ENCODE measurements around the gene SS18L1. TPM values are rescaled to one million over a fixed set of nuclear protein-coding genes. Genes with fewer than 3 reads are reported as not detected.

SS18L1 gene
- total RNA-seq, 1 experiment from 2014 or later = 34.7 TPM

DNA sequence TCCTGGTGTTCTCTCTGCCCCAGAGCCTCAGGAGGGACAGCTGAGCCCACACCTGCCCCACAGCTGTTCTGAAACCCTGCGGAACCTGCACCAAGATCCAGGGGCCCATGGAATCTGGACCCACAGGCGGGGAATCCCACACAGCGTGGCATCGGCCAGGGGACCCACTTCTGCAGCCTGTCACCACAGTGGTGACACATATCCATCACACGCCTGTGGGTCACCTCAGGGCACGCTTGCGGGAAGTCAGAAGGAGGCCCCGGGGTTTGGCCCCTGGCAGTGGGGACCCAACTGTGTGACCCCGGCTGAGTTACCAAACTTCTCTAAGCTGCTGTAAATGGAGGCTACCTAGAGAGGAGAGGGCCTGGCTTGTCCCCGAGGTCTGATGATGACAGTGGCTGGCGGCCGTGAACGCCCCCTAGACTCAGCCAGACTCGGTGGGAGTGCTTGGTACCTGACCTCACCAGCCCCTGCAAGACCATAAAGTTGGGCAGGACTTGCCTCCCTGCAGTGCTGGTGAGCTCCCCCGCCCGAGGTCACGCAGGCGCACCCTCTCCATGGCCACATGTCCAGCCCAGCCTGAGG, 78.8 kb downstream of the SS18L1 start:
- no peak for TF ChIP-seq CTCF (conservative IDR thresholded peaks at IDR 0.05; ENCODE audit: low read depth, low read length)
- no peak for TF ChIP-seq EZH2 (IDR thresholded peaks at IDR 0.05; ENCODE audit: borderline replicate concordance, low read depth, low read length, poor library complexity, severe bottlenecking)
- DNase-seq (ENCODE audit: low spot score) = no peak
- no TSS peak for BruUV-seq (replicated peaks)
- Histone ChIP-seq H3K9me3 (ENCODE audit: low read depth, low read length, poor library complexity, severe bottlenecking) (no peaks in the 10 kb centered on the region), H3K4me3 (ENCODE audit: low read depth, low read length, poor library complexity, severe bottlenecking) (no peak overlapping the region), H3K27me3 (replicated peaks; ENCODE audit: insufficient read depth, low read depth, low read length, poor library complexity) (peaks cover 93% of the 10 kb centered on the region), H3K27ac (ENCODE audit: low read depth, low read length, poor library complexity, severe bottlenecking) (no peak overlapping the region), H3K4me1 (ENCODE audit: insufficient read depth, low read length, poor library complexity, severe bottlenecking) (peaks cover 5% of the 10 kb centered on the region), H3K36me3 (ENCODE audit: insufficient read depth, low read length, poor library complexity, severe bottlenecking) (no peaks in the 10 kb centered on the region)
- ChIA-PET CTCF (interaction anchor here (0.6 kb wide), 1 partner anchor 100 kb away, joined by 4 read pairs; the partner anchor contains the start of gene LSM14B), POLR2A (ENCODE audit: low non-redundant PET) (no interaction called here)
- intact Hi-C loops (cut with micrococcal nuclease; ENCODE audit: unreplicated experiment) = no loop called here

DNA sequence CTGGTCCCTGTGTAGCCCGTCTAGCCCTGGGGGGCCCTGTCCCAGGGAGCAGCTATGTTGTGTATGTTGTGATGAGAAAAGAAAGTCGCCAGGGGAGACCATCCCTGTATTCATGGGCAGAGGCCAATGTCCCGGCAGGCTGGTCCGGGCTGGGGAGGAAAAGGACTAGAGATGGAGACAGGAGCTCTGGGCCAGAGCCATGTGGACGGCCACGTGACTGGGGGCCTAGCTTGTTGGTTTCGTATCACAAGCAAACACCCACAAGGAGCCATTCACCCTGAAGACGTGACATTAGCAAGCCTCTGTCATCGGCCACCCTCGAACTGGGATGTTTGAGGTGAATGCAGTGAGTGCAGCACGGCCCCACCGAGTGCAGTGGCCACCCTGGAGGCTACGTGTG, 79.4 kb downstream of the SS18L1 start:
- no TSS peak for BruUV-seq (replicated peaks)
- H3K4me3 ChIP-seq (ENCODE audit: low read depth, low read length, poor library complexity, severe bottlenecking) = no peak overlapping the region
- peaks cover 5% of the 10 kb centered on the region for H3K4me1 ChIP-seq (ENCODE audit: insufficient read depth, low read length, poor library complexity, severe bottlenecking)
- H3K9me3 ChIP-seq (ENCODE audit: low read depth, low read length, poor library complexity, severe bottlenecking) = no peaks in the 10 kb centered on the region
- ChIA-PET CTCF (interaction anchor here (0.6 kb wide), 1 partner anchor 101 kb away, joined by 4 read pairs; the partner anchor contains the start of gene LSM14B), POLR2A (ENCODE audit: low non-redundant PET) (no interaction called here)
- peaks cover 88% of the 10 kb centered on the region for H3K27me3 ChIP-seq (replicated peaks; ENCODE audit: insufficient read depth, low read depth, low read length, poor library complexity)
- intact Hi-C loops (cut with micrococcal nuclease; ENCODE audit: unreplicated experiment) = no loop called here
- no peak overlapping the region for H3K27ac ChIP-seq (ENCODE audit: low read depth, low read length, poor library complexity, severe bottlenecking)
- TF ChIP-seq CTCF (conservative IDR thresholded peaks at IDR 0.05; ENCODE audit: low read depth, low read length) (no peak), EZH2 (IDR thresholded peaks at IDR 0.05; ENCODE audit: borderline replicate concordance, low read depth, low read length, poor library complexity, severe bottlenecking) (no peak)
- no peaks in the 10 kb centered on the region for H3K36me3 ChIP-seq (ENCODE audit: insufficient read depth, low read length, poor library complexity, severe bottlenecking)
- DNase-seq (ENCODE audit: low spot score) = no peak

- intact Hi-C loops (cut with micrococcal nuclease; ENCODE audit: unreplicated experiment) = no loop called here
- TF ChIP-seq CTCF (conservative IDR thresholded peaks at IDR 0.05; ENCODE audit: low read depth, low read length) (no peak), EZH2 (IDR thresholded peaks at IDR 0.05; ENCODE audit: borderline replicate concordance, low read depth, low read length, poor library complexity, severe bottlenecking) (no peak)
- no TSS peak for BruUV-seq (replicated peaks)
- POLR2A ChIA-PET (ENCODE audit: low non-redundant PET) = no interaction called here
- CTCF ChIA-PET = no interaction called here
- Histone ChIP-seq H3K4me1 (ENCODE audit: insufficient read depth, low read length, poor library complexity, severe bottlenecking) (peaks cover 5% of the 10 kb centered on the region), H3K27me3 (replicated peaks; ENCODE audit: insufficient read depth, low read depth, low read length, poor library complexity) (peaks cover 82% of the 10 kb centered on the region), H3K36me3 (ENCODE audit: insufficient read depth, low read length, poor library complexity, severe bottlenecking) (no peaks in the 10 kb centered on the region), H3K4me3 (ENCODE audit: low read depth, low read length, poor library complexity, severe bottlenecking) (no peak overlapping the region), H3K27ac (ENCODE audit: low read depth, low read length, poor library complexity, severe bottlenecking) (no peak overlapping the region), H3K9me3 (ENCODE audit: low read depth, low read length, poor library complexity, severe bottlenecking) (no peaks in the 10 kb centered on the region)
- DNase-seq (ENCODE audit: low spot score) = no peak
These were observed 80.0 kb downstream of the SS18L1 start for GRCh38 chr20:62223571-62223970.

Data from A673 (cell line).